ENCODE results near the gene CEBPZ.

DNA sequence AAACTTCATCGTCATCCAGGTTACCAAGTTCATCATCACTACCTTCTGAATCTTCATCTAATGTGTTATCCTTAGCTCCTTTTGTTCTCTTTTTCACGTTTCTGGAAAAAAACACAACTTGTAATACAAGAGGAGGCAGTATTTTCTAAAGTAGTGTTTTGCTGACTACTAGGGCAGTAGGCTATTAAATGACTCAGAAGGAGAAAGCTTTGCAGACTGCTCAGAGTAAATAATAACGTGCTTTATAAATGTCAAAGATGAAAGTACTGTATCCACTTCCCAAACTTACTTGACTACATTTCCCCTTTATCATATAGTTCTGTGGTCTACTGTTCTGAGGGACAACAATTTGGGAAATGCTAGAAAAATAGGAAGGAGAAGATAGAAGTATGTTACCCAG is 19.5 kb downstream of the CEBPZ start:
- TF ChIP-seq NCOR1 (IDR thresholded peaks at IDR 0.05; ENCODE audit: borderline replicate concordance, low read length) (no peak), ZNF274 (CRISPR knock-in tag; IDR thresholded peaks at IDR 0.05) (no peak), ZNF777 (CRISPR knock-in tag; IDR thresholded peaks at IDR 0.05) (no peak)
- TF ChIP-seq, protein P1, sequence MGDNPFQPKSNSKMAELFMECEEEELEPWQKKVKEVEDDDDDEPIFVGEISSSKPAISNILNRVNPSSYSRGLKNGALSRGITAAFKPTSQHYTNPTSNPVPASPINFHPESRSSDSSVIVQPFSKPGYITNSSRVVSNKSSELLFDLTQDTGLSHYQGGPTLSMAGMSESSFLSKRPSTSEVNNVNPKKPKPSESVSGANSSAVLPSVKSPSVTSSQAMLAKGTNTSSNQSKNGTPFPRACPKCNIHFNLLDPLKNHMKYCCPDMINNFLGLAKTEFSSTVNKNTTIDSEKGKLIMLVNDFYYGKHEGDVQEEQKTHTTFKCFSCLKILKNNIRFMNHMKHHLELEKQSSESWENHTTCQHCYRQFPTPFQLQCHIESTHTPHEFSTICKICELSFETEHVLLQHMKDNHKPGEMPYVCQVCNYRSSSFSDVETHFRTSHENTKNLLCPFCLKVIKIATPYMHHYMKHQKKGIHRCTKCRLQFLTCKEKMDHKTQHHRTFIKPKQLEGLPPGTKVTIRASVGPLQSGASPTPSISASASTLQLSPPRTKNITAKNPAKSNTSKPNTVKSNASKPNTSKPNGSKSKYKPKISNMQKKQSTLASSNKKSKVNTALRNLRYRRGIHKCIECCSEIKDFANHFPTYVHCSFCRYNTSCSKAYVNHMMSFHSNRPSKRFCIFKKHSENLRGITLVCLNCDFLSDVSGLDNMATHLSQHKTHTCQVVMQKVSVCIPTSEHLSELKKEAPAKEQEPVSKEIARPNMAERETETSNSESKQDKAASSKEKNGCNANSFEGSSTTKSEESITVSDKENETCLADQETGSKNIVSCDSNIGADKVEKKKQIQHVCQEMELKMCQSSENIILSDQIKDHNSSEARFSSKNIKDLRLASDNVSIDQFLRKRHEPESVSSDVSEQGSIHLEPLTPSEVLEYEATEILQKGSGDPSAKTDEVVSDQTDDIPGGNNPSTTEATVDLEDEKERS (CRISPR knock-in tag; IDR thresholded peaks at IDR 0.05), result no peak
